Embryonic facial prominence (tissue), 1 donor: ENCODE results near the gene NFATC2.

Experiments used
- DNase-seq: peaks from one replicate; pipeline ENCODE4 v3.0.0-alpha.2; 2016; ENCODE audit errors: extremely low spot score

The NFATC2 gene

DNA sequence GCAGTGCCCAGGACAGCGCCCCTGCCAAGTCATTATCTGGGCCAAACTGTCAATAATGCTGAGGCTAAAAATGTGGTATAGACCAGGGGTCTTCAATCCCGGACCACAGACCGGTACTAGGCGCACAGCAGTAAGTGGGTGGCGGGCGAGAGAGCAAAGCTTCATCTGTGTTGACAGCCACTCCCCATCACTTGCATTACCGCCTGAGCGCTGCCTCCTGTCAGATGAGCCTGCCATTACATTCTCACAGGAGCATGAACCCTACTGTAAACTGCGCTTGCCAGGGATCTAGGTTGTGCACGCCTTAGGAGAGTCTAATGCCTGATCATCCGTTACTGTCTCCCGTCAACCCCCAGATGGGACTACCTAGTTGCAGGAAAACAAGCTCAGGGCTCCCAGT, 91.0 kb downstream of the NFATC2 start:
- DNase-seq: no peak

DNA sequence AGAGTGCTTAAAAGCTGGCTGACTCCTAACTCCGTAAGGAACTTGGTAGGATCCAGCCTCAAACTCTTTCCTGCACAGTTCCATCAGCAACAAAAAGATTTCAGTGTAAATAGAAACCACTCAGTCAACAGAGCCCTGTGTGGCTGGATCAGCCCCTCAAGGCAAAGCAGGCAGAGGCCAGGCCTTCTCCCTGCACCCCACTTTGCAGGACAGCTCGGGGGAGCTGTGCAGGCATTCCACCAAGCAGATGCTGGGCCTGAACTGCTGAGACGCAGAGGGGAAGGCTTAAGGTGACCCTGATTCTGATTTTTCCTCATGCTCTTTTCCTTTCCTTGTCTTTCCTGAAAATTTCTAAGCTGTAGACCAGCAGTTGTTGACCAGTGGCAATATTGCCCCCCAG, 91.5 kb downstream of the NFATC2 start:
- no peak for DNase-seq

DNA sequence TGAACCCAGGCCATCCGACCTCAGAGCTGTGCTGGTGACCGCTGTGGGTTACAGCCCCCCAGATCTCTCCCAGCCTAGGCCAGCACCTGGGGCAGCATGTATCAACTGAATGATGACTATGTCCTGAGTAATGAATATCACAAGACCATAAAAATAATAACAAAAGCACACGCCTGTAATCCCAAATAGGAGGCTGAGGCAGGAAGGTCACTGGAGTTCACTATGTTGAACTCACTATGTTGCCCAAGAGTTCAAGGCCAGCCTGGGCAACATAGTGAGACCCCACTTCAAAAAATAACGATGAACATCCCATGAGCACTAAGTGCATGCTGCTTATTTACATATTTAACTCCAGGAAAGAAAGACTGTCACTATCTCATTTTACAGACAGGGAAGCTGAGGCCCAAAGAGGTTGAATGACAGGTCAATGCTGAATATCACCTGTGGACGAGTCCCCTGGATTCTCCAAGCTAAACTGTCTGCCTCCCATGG, 92.3 kb downstream of the NFATC2 start:
- no peak for DNase-seq

DNA sequence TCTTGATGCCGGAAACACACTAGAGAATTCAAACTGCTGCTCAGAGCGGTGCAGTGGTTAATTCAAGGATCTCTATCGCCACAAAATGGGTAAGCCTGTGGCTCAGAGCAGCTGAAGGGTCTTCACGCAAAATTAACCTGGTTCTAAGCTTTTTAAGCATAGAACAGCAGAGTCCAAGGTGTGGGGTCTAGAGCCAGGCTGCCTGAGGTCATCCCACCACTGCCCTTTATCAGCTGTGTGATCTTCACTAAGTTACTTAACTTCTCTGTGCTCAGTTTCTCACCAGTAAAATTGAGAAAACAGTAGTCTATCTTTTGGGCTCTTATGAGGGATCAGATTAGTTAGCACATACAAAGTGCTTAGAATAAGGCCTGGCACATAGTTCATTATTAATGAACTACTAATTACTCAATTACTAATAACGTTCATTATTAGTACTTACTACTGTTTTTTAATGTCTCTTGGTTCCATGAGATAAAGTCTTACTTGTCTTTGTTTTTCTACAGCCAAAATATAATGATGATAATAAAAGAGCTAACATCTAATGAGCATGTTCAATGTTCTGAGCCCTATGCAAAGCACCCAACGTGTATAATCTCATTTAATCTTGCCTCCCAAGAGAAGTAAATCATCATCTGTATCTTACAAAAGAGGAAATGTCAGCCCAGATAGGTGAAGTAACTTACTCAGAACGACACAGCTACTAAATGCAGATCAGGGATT, 92.9 kb downstream of the NFATC2 start:
- no peak for DNase-seq

- DNase-seq: no peak
Observed at GRCh38 chr20:51447765-51448148, 94.8 kb downstream of the NFATC2 start.

DNA sequence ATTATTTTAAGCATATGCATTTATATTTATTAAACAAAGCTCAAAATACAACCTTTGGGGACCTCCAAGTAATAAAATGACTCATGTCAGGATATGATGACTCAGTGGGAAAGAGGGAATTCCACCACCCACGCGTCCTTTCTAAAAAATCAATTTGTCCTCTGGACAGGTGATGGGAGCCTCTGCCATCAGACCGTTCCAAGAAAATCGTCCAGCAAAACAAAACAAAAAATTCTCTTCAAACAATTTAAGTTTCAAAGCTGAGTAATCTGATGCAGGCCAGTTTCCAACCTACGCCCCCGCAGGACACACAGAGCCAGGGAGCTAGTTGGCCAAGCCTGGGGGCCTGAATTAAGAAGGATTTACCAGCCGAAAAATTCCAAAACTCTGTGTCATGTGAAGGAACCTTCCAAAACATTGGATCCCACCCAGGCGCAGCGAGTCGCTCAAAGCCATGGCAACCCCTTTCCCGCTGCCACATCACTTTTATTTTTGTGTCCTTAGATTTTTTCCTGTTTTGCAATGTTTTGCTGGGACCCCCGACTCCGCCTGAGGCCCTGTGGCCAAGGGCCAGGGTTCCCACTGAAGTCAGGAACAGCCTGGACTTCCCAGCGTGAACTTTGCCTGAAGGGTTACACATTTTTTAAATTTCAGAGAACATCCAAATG, 95.3 kb downstream of the NFATC2 start:
- no peak for DNase-seq

DNA sequence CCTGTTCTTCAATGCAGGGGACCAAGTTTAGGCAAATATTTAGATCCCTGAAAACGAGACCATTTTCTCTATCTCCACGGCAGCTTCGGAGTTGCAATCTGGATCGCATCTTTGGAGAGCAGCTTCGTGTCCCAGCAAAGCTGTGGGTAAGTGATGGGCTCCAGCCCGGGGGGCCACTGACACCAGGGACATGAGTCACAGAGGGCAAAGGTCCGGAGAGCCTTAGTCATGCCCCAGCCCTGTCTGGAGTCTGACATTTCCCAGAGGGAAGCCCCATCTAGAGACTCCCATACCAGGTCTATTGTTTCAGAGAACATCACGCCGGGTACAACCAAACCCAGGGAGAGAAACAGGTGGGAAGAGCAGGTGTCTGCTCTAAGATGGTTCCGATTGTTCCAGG, 95.9 kb downstream of the NFATC2 start:
- DNase-seq: no peak

DNA sequence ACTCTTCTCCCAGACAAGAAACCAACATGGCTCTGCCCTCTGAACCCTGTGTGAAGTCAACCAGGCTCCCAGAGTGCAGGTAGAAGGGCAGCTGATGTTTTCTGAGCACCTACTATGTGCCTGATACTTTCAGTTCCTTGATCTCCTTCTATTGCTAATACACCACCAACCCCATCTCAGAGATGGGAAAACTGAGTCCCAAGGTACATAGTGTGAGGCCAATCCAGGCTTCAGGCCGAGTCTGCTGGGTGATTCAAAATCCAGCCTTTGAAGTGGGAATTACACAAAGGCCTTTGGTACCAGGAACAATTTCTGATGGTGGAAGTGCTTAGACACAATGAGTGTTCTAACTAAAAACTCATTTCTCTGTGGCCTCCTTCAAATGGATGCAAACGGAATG, 96.3 kb downstream of the NFATC2 start:
- no peak for DNase-seq

DNA sequence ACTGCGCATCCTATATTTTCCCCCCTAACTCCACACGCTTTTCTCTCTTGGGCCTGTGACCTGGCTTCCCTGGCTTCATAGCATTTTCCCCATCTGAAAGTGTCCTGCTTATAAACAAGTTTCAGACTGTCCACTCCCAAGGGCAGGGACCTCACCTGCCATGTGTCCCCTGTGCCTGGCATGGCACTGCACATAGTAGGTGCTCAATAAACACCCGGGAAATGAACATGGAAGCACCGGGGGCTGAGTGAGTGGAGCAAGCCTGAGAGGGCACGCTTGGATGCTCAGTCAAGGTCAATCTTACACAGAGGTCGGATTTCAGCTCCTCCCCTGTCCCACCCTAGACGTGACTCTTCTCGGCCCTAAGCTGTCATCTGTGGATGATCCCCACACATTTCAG, 96.9 kb downstream of the NFATC2 start:
- DNase-seq: no peak

DNA sequence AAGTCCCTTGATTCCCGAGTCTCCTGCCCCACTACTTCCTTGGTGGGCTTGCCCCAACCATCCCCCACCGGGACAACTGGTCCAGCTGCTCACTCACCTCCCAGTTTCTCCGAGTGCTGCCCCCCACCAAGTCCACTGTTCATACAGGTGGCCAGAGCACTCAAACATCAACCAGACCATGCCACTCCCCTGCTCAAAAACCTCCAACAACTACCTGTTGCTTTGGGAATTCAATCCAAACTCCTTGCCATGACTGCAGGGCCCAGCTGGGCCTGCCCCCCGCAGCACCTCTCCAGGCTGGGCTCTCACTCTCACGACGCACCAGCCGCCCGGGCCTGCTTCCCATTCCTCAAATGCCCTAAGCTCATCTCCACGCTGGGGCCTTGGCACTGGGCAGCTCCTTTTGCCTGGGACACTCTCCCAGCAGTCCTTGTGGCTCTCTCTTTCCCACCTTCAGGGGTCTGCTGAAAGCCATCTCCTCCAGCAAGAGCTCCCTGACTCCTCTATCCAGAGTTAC, 97.5 kb downstream of the NFATC2 start:
- DNase-seq: no peak

- DNase-seq: no peak
Observed at GRCh38 chr20:51444467-51444866, 98.1 kb downstream of the NFATC2 start.

DNA sequence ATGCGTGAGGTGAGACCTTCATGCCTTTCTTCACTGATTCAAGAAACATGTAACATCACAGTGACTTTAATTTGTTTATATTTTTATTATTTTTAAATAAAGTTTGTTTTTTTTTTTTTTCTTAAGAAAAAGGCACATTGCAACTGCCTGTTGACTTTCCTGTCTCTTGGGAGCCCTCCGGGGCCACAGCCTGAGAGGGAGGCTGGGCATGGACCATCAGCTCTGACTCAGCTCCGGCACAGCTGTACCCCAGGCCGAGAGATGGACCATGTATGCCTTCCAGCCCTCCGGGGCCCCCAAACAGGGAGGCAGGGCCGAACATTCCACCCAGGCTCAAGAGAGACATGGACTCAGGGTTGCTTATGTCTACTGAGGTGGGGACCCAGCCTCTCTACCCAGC, 99.9 kb downstream of the NFATC2 start:
- no peak for DNase-seq

GRCh38 chr20:51440589-51440988, 101.9 kb downstream of the NFATC2 start:
- DNase-seq: no peak

GRCh38 chr20:51439160-51439689, 103.3 kb downstream of the NFATC2 start:
- no peak for DNase-seq

GRCh38 chr20:51438136-51438535, 104.4 kb downstream of the NFATC2 start:
- DNase-seq: no peak

DNA sequence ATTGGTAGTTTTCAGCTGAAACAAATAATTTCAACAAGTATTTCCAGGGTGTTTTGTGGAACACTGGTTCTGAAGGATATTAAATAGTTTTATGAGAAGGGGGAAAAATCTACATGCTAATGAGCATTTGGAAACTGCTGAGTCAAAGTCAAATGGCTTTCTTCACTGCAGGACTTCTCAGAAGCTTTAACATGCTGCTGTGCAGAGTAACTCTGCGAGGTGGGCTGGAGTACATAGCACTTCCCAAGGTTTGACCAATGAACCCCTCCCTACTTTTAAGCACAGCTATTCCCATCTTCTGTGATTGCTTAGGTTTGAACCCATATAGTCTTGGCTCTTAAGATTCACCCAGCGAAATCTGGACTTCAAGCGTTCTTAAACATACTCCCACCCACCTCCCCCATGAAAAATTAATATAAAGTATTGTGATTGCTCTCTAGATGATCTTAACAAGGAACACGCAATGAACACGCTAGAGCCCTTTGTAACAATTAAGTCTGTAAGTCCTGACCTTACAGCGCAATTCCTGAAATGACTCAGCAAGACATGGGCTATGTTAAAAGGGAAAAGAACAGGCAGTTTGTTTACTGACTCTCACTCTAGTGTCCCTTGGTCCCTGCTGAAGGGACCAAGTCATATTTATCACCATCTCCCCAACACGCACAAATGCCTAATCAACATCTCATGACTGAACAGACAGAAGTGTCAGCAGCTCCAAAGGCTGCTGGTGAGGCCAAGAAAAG, 105.2 kb downstream of the NFATC2 start:
- DNase-seq: no peak

DNA sequence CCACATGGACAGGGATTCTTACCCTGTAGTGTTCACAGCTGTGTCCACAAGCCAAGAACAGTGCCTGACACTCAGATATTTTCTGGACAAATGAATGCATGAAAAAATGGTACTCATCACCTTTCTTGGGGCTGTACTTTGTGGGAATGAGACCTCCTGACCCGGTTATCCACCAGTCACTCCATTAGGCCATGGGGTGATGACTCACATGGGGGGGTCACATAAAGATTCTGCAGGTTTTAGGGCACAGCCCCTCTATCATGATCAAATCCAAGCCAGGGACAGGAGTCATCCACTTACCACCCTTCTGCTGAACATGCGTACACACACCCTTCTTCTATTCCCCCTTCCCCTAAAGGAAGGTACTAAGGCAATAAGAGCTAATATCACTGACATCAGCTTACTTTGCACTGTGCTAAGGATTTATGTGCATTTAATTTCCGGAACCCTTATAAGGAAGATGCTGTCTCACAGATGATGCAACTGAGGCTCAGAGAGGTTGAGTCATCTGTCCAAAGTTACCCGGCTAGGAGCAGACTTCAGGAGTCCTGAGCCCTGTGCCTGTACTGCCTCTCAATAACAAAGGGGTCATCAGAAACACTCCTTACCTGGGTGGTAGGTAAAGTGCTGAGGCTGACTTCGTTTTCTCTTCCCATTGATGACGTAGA, 107.8 kb downstream of the NFATC2 start:
- no peak for DNase-seq

- DNase-seq: no peak
Observed at GRCh38 chr20:51434026-51434425, 108.5 kb downstream of the NFATC2 start.

GRCh38 chr20:51432875-51433274, 109.6 kb downstream of the NFATC2 start:
- no peak for DNase-seq

- DNase-seq: no peak
Observed at GRCh38 chr20:51432251-51432784, 110.2 kb downstream of the NFATC2 start.

DNA sequence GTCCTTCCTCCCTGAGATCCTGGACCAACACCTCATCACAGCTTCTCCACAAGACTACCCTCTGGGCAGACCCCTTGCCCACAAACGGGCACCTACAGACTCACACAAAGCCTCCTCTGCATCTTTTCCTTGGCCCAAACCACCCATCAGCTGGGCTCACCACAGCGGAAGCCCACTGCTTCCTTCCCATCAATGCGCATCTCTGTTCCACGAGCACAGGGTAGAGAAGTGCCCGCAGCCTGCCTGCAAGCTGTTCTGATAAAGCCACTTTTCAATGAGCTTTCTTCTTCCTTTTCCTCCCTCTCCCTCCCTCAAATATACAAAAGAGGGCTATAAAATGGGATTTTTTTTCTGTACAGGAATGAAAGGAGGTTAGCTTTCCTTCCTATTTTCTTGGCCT, 111.2 kb downstream of the NFATC2 start:
- no peak for DNase-seq
